Ishikawa (cell line): Measurements from ENCODE around the gene STAT6.

Experiments used
- CEBPB ChIP-seq: IDR thresholded peaks from 2 replicates; pipeline ENCODE4 v1.6.1; 2012
- CREB1 ChIP-seq: IDR thresholded peaks from 2 replicates; pipeline ENCODE4 v1.6.1; 2012; ENCODE audit warnings: low read depth
- EGR1 ChIP-seq: IDR thresholded peaks from 2 replicates; pipeline ENCODE4 v1.6.1; 2012
- EP300 ChIP-seq: IDR thresholded peaks from 2 replicates; pipeline ENCODE4 v1.6.1; 2012; ENCODE audit warnings: borderline replicate concordance
- FOXM1 ChIP-seq: IDR thresholded peaks from 2 replicates; pipeline ENCODE4 v1.6.1; 2012; ENCODE audit warnings: low read depth, borderline replicate concordance
- MAX ChIP-seq: IDR thresholded peaks from 2 replicates; pipeline ENCODE4 v1.6.1; 2012
- NFIC ChIP-seq: IDR thresholded peaks from 2 replicates; pipeline ENCODE4 v1.6.1; 2012
- RAD21 ChIP-seq: IDR thresholded peaks from 2 replicates; pipeline ENCODE4 v1.6.1; 2012; ENCODE audit warnings: low read depth
- REST ChIP-seq: IDR thresholded peaks from 2 replicates; pipeline ENCODE4 v1.6.1; 2012; ENCODE audit warnings: low read depth, mild to moderate bottlenecking
- TAF1 ChIP-seq: IDR thresholded peaks from 2 replicates; pipeline ENCODE4 v1.6.1; 2012; ENCODE audit warnings: low read depth, mild to moderate bottlenecking
- TCF12 ChIP-seq: IDR thresholded peaks from 2 replicates; pipeline ENCODE4 v1.6.1; 2012; ENCODE audit warnings: low read depth
- TEAD4 ChIP-seq: IDR thresholded peaks from 2 replicates; pipeline ENCODE4 v1.6.1; 2012
- USF1 ChIP-seq: IDR thresholded peaks from 2 replicates; pipeline ENCODE4 v1.6.1; 2012
- YY1 ChIP-seq: IDR thresholded peaks from 2 replicates; pipeline ENCODE4 v1.6.1; 2012; ENCODE audit warnings: low read depth
- ZBTB7A ChIP-seq: IDR thresholded peaks from 2 replicates; pipeline ENCODE4 v1.6.1; 2012; ENCODE audit warnings: low read depth

The STAT6 gene

GRCh38 chr12:57145460-57146059 lies 34.4 kb upstream of the STAT6 start:
- TF ChIP-seq TCF12, result no peak
- no peak for TF ChIP-seq RAD21
- TF ChIP-seq CREB1, result no peak
- TF ChIP-seq EP300, result no peak
- TF ChIP-seq NFIC, result no peak
- TF ChIP-seq FOXM1, result no peak
- no peak for TF ChIP-seq TAF1
- no peak for TF ChIP-seq USF1

GRCh38 chr12:57143454-57143853 lies 32.3 kb upstream of the STAT6 start:
- TF ChIP-seq NFIC, result no peak
- TF ChIP-seq ZBTB7A, result no peak

- TF ChIP-seq REST (no peak), FOXM1 (no peak), USF1 (no peak), CEBPB (no peak)
Measured at GRCh38 chr12:57142727-57143126, 31.6 kb upstream of the STAT6 start.

- TF ChIP-seq FOXM1 (no peak), CREB1 (no peak)
Measured at GRCh38 chr12:57142121-57142520, 31.0 kb upstream of the STAT6 start.

GRCh38 chr12:57141249-57141648 lies 30.1 kb upstream of the STAT6 start:
- no peak for TF ChIP-seq CEBPB
- no peak for TF ChIP-seq EP300
- TF ChIP-seq CREB1, result no peak
- no peak for TF ChIP-seq FOXM1
- no peak for TF ChIP-seq NFIC
- no peak for TF ChIP-seq REST
- TF ChIP-seq TEAD4, result no peak
- TF ChIP-seq RAD21, result no peak

GRCh38 chr12:57139796-57140649 lies 28.9 kb upstream of the STAT6 start:
- TF ChIP-seq TAF1 (no peak), USF1 (no peak), EP300 (no peak)

GRCh38 chr12:57138526-57139272 lies 27.5 kb upstream of the STAT6 start:
- TF ChIP-seq YY1 (no peak), EP300 (no peak), MAX (no peak), FOXM1 (no peak), TCF12 (no peak), USF1 (no peak), ZBTB7A (no peak), RAD21 (no peak), EGR1 (no peak), CREB1 (no peak), REST (no peak), NFIC (no peak)
